CD14-positive monocyte (primary cell): ENCODE results near the gene KRT7. TPM values are rescaled to one million over a fixed set of nuclear protein-coding genes. Genes with fewer than 3 reads are reported as not detected.

Experiments used
- DNase-seq, 3 donors: peaks; one replicate each; pipeline ENCODE4 v3.0.0-alpha.2; 2011 to 2022
- H2AFZ ChIP-seq: 2 replicates; pipeline ENCODE4 v1.6.0; 2012; ENCODE audit warnings: mild to moderate bottlenecking, low read depth, low read length, inconsistent platforms; ENCODE audit not compliant: insufficient read depth, poor library complexity, severe bottlenecking
- H3K27ac ChIP-seq, 2 donors: 1 replicate in 1 of 2; 2 replicates in 1 of 2; pipeline ENCODE4 v1.5.1; 2012 to 2013; ENCODE audit warnings: low read length in 2 of 2, control low read depth in 1 of 2, inconsistent platforms in 1 of 2, low read depth in 1 of 2, mild to moderate bottlenecking in 1 of 2
- H3K27me3 ChIP-seq, 2 donors: one replicate each; pipeline versions ENCODE4 v1.6.0 to v1.6.1; 2011 to 2013; ENCODE audit warnings: low read length in 2 of 2; ENCODE audit not compliant: control insufficient read depth in 2 of 2, insufficient read depth in 2 of 2
- H3K36me3 ChIP-seq, 2 donors: replicated peaks in 1 of 2; 1 replicate in 1 of 2; 2 replicates in 1 of 2; pipeline versions ENCODE4 v1.5.1 to v1.6.1; 2012 to 2013; ENCODE audit warnings: low read length in 2 of 2, control low read depth in 1 of 2, inconsistent platforms in 1 of 2, mild to moderate bottlenecking in 1 of 2; ENCODE audit not compliant: insufficient read depth in 2 of 2, control insufficient read depth in 1 of 2
- H3K4me1 ChIP-seq, 2 donors: 1 replicate in 1 of 2; 2 replicates in 1 of 2; pipeline versions ENCODE4 v1.5.1 to v1.6.1; 2012 to 2013; ENCODE audit warnings: low read length in 2 of 2, control low read depth in 1 of 2, inconsistent platforms in 1 of 2, mild to moderate bottlenecking in 1 of 2, moderate library complexity in 1 of 2; ENCODE audit not compliant: insufficient read depth in 2 of 2, control insufficient read depth in 1 of 2
- H3K4me2 ChIP-seq: replicated peaks from 2 replicates; pipeline ENCODE3; 2012; ENCODE audit warnings: low read length, moderate library complexity, mild to moderate bottlenecking; ENCODE audit not compliant: poor library complexity, severe bottlenecking; ENCODE audit errors: extremely low read depth
- H3K4me3 ChIP-seq, 3 experiments: fragments of 200-600 bp in 1 of 3; sonication (generic) in 1 of 3; replicated peaks in 1 of 3; 1 replicate in 2 of 3; 2 replicates in 1 of 3; pipeline ENCODE4 v1.5.1; 2011 to 2013; ENCODE audit warnings: low read length in 3 of 3, mild to moderate bottlenecking in 3 of 3, control low read depth in 2 of 3, low read depth in 2 of 3, inconsistent platforms in 1 of 3, moderate library complexity in 1 of 3
- H3K79me2 ChIP-seq: 2 replicates; pipeline ENCODE4 v1.6.0; 2012; ENCODE audit warnings: mild to moderate bottlenecking, control low read depth, inconsistent platforms, low read length, moderate library complexity; ENCODE audit not compliant: insufficient read depth
- H3K9ac ChIP-seq: 2 replicates; pipeline ENCODE4 v1.6.0; 2017; ENCODE audit warnings: low read length, mild to moderate bottlenecking; ENCODE audit not compliant: insufficient read depth, poor library complexity, severe bottlenecking
- H3K9me3 ChIP-seq, 2 donors: replicated peaks in 1 of 2; 1 replicate in 1 of 2; 2 replicates in 1 of 2; pipeline versions ENCODE4 v1.5.1 to v1.6.1; 2012 to 2013; ENCODE audit warnings: low read length in 2 of 2, control low read depth in 1 of 2; ENCODE audit not compliant: control insufficient read depth in 1 of 2, insufficient read depth in 1 of 2
- H4K20me1 ChIP-seq: 2 replicates; pipeline ENCODE4 v1.6.0; 2012; ENCODE audit warnings: mild to moderate bottlenecking, low read length, control low read depth, moderate library complexity; ENCODE audit not compliant: insufficient read depth
- H3K27ac Mint-ChIP-seq, 7 donors: one replicate each; pipeline ENCODE4 v1.8.0; 2020; ENCODE audit warnings: mild to moderate bottlenecking in 7 of 7, mixed read lengths in 7 of 7, moderate library complexity in 6 of 7, inconsistent platforms in 2 of 7
- H3K27me3 Mint-ChIP-seq, 3 donors: one replicate each; pipeline ENCODE4 v1.8.0; 2021 to 2022; ENCODE audit warnings: low read depth in 3 of 3, mild to moderate bottlenecking in 3 of 3, mixed read lengths in 3 of 3, moderate library complexity in 3 of 3, inconsistent platforms in 1 of 3
- H3K36me3 Mint-ChIP-seq, 2 donors: one replicate each; pipeline ENCODE4 v1.8.0; 2020; ENCODE audit warnings: mixed read lengths in 2 of 2, inconsistent platforms in 1 of 2, mild to moderate bottlenecking in 1 of 2
- H3K4me1 Mint-ChIP-seq: one replicate; pipeline ENCODE4 v1.8.0; 2020; ENCODE audit warnings: mild to moderate bottlenecking, mixed read lengths
- H3K4me3 Mint-ChIP-seq, 2 donors: one replicate each; pipeline ENCODE4 v1.8.0; 2020; ENCODE audit warnings: mild to moderate bottlenecking in 2 of 2, mixed read lengths in 2 of 2, moderate library complexity in 1 of 2
- H3K9me3 Mint-ChIP-seq, 7 donors: one replicate each; pipeline ENCODE4 v1.8.0; 2020 to 2022; ENCODE audit warnings: mixed read lengths in 7 of 7, mild to moderate bottlenecking in 6 of 7, moderate library complexity in 6 of 7, inconsistent platforms in 2 of 7
- WGBS: methylation state at CpG from one replicate; pipeline ENCODE4 v1.1.5; 2013; ENCODE audit warnings: missing lambda C conversion rate; ENCODE audit not compliant: insufficient coverage; 5-methylcytosine and 5-hydroxymethylcytosine counted together
- intact Hi-C, 2 donors: fragments of 100-400 bp; cut with micrococcal nuclease; formaldehyde crosslinking; loops; one replicate each; pipeline versions ENCODE4 v1.15.0 to v1.15.1; 2023
- polyA plus RNA-seq, 3 donors: library from polyadenylated mRNA; depleted of rRNA in 1 of 3; unstranded in 2 of 3; stranded (reverse) in 1 of 3; fragments of 300-500 nt in 2 of 3; fragments of >200 nt in 1 of 3; fragmentation: Illumina TruSeq in 2 of 3; gene quantifications; 1 replicate in 2 of 3; 2 replicates in 1 of 3; pipeline ENCODE4 v1.2.3, GENCODE V29; 2012 to 2021
- TF ChIP-seq, protein P1 (sequence below): fragments of 200-600 bp; IDR thresholded peaks from one replicate; pipeline ENCODE4 v1.8.0; 2022; ENCODE audit warnings: antibody characterized with exemption, mild to moderate bottlenecking

The KRT7 gene
- polyA plus RNA-seq, 3 donors = 1.3 to 2.7 TPM; not detected in 1

DNA sequence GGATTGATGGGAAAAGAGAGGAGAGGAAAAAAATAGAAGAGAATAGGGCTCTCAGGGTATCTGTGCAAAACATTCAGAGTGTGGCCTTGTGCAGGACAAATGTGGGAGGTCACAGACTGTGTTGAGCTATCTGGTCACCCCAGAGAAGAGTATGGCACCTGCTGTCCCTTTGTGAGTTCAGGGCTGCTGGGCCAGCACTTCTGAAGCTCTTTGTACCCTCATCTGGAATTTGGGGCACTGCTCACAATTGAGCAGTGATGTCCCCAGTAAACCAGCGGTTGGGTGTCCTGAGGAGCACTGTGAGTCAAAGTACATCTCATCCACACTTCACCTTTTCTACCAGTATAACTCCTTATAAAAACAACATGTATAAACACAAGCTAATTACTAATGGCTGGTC is 60.9 kb downstream of the KRT7 start:
- no peaks in the 10 kb centered on the region for H3K36me3 ChIP-seq
- TF ChIP-seq, protein P1, sequence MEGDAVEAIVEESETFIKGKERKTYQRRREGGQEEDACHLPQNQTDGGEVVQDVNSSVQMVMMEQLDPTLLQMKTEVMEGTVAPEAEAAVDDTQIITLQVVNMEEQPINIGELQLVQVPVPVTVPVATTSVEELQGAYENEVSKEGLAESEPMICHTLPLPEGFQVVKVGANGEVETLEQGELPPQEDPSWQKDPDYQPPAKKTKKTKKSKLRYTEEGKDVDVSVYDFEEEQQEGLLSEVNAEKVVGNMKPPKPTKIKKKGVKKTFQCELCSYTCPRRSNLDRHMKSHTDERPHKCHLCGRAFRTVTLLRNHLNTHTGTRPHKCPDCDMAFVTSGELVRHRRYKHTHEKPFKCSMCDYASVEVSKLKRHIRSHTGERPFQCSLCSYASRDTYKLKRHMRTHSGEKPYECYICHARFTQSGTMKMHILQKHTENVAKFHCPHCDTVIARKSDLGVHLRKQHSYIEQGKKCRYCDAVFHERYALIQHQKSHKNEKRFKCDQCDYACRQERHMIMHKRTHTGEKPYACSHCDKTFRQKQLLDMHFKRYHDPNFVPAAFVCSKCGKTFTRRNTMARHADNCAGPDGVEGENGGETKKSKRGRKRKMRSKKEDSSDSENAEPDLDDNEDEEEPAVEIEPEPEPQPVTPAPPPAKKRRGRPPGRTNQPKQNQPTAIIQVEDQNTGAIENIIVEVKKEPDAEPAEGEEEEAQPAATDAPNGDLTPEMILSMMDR = no peak
- peaks cover 23 to 32% of the 10 kb centered on the region in 2 donors for H3K4me1 ChIP-seq
- H3K79me2 ChIP-seq = no peaks in the 10 kb centered on the region
- DNase-seq = no peak
- no peak overlapping the region for H3K27ac ChIP-seq
- no peaks in the 10 kb centered on the region for H3K9me3 ChIP-seq
- peak overlapping the region in 1 of 2 donors; percentile 40 for H3K4me3 Mint-ChIP-seq
- H4K20me1 ChIP-seq = no peaks in the 10 kb centered on the region
- peaks cover 21 to 41% of the 10 kb centered on the region in 2 donors for H3K27me3 ChIP-seq
- WGBS = no CpG with 5 or more reads among the region's 1 CpG
- no peak overlapping the region for H3K4me3 ChIP-seq
- H3K4me2 ChIP-seq = no peak overlapping the region
- peaks cover 3 to 9% of the 10 kb centered on the region in 2 donors for H3K36me3 Mint-ChIP-seq
- H2AFZ ChIP-seq = no peak overlapping the region
- intact Hi-C loops = no loop called here
- H3K9me3 Mint-ChIP-seq = peaks cover 0 to 6% (median 2%) of the 10 kb centered on the region in 7 donors
- H3K27ac Mint-ChIP-seq = no peak overlapping the region
- no peak overlapping the region for H3K9ac ChIP-seq
- H3K4me1 Mint-ChIP-seq = peaks cover 32% of the 10 kb centered on the region
- peaks cover 30 to 34% (median 32%) of the 10 kb centered on the region in 3 donors for H3K27me3 Mint-ChIP-seq

DNA sequence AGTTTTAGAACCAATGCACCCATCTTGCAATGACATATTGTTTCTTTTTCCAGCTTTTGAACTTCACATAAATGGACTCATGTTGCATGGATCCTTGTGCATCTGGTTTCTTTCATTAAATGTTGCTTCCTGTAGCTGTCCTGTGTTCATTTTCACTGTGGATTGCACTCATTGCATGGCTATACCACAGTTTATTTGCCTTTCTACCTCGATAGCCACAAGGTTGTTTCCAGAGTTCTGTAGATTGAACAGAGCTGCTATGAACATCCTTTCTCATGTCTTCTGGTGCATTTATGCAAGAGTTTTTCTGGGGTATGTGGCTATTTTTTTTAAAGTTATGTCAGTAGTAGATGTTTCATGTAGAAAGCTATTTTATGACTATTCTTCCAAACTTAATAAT is 61.8 kb downstream of the KRT7 start:
- peaks cover 31 to 40% (median 32%) of the 10 kb centered on the region in 3 donors for H3K27me3 Mint-ChIP-seq
- no peak for DNase-seq
- no CpG with 5 or more reads among the region's 1 CpG for WGBS
- intact Hi-C loops = no loop called here
- no peak overlapping the region for H3K4me2 ChIP-seq
- H3K27ac ChIP-seq = no peak overlapping the region
- H3K9ac ChIP-seq = no peak overlapping the region
- no peak overlapping the region for H3K4me3 ChIP-seq
- H3K79me2 ChIP-seq = no peaks in the 10 kb centered on the region
- H3K36me3 Mint-ChIP-seq = peaks cover 3 to 9% of the 10 kb centered on the region in 2 donors
- H3K4me1 ChIP-seq = peaks cover 23 to 32% of the 10 kb centered on the region in 2 donors
- peaks cover 0 to 6% (median 2%) of the 10 kb centered on the region in 7 donors for H3K9me3 Mint-ChIP-seq
- peaks cover 32% of the 10 kb centered on the region for H3K4me1 Mint-ChIP-seq
- H3K9me3 ChIP-seq = no peaks in the 10 kb centered on the region
- TF ChIP-seq, protein P1 = no peak
- H3K27ac Mint-ChIP-seq = no peak overlapping the region
- H3K36me3 ChIP-seq = no peaks in the 10 kb centered on the region
- peaks cover 27 to 41% of the 10 kb centered on the region in 2 donors for H3K27me3 ChIP-seq
- peak overlapping the region in 1 of 2 donors; percentile 19 for H3K4me3 Mint-ChIP-seq
- no peaks in the 10 kb centered on the region for H4K20me1 ChIP-seq
- no peak overlapping the region for H2AFZ ChIP-seq
